Body of pancreas (tissue), 4 donors: ENCODE results near the gene ZSWIM6. TPM values are rescaled to one million over a fixed set of nuclear protein-coding genes. Genes with fewer than 3 reads are reported as not detected.

ENCODE experiments used
- ATAC-seq: fragments of 150-250 bp; one replicate; pipeline ENCODE4 v1.9.1; 2016
- DNase-seq, 4 donors: peaks; one replicate each; pipeline ENCODE4 v3.0.0-alpha.2; 2019
- H3K27ac ChIP-seq, 4 donors: fragments of 200-600 bp; sonication (generic); 1 replicate in 3 of 4; 2 replicates in 1 of 4; pipeline versions ENCODE4 v1.5.1 to v1.6.1; 2016 to 2019; ENCODE audit warnings: mild to moderate bottlenecking in 1 of 4, mixed read lengths in 1 of 4, moderate library complexity in 1 of 4
- H3K27me3 ChIP-seq, 2 donors: fragments of 200-600 bp; sonication (generic); one replicate each; pipeline ENCODE4 v1.6.0; 2016; ENCODE audit warnings: mild to moderate bottlenecking in 1 of 2
- H3K36me3 ChIP-seq, 2 donors: fragments of 200-600 bp; sonication (generic); replicated peaks in 1 of 2; 2 replicates each; pipeline ENCODE4 v1.5.1; 2016; ENCODE audit warnings: low read depth in 2 of 2; ENCODE audit not compliant: insufficient read depth in 1 of 2
- H3K4me1 ChIP-seq: fragments of 200-600 bp; sonication (generic); one replicate; pipeline ENCODE4 v1.6.0; 2016
- H3K4me3 ChIP-seq, 2 donors: fragments of 200-600 bp; sonication (generic); 1 replicate in 1 of 2; 2 replicates in 1 of 2; pipeline ENCODE4 v1.5.1; 2016 to 2019
- H3K9me3 ChIP-seq, 3 donors: fragments of 200-600 bp; sonication (generic); 1 replicate in 2 of 3; 2 replicates in 1 of 3; pipeline ENCODE4 v1.5.1; 2016
- CTCF ChIP-seq, 7 experiments: fragments of 450-650 bp in 4 of 7; fragments of 200-600 bp in 3 of 7; sonication (generic) in 3 of 7; IDR thresholded peaks; one replicate each; pipeline ENCODE4 v1.5.1; 2016 to 2019; ENCODE audit warnings: antibody characterized with exemption in 7 of 7
- POLR2A ChIP-seq, 3 donors: fragments of 450-650 bp; IDR thresholded peaks; one replicate each; pipeline ENCODE4 v1.6.1; 2016; ENCODE audit warnings: antibody characterized with exemption in 3 of 3, mild to moderate bottlenecking in 2 of 3
- WGBS, 2 donors: methylation state at CpG; one replicate each; pipeline ENCODE4 v1.1.5; 2017; 5-methylcytosine and 5-hydroxymethylcytosine counted together
- intact Hi-C: fragments of 100-400 bp; cut with DNase I; formaldehyde crosslinking; loops from one replicate; pipeline ENCODE4 v1.15.1; 2023
- total RNA-seq, 2 donors: library from RNA; depleted of rRNA; stranded (reverse); fragments of >200 nt; gene quantifications; one replicate each; pipeline ENCODE4 v1.1.0, GENCODE V29; 2016

ZSWIM6 gene
- total RNA-seq, result 1 to 10 TPM; 5.9 to 8.8 TPM

GRCh38 chr5:61331407-61332357 lies at the start of gene ZSWIM6:
TSS of gene ZSWIM6 (plus strand) at chr5:61332258. CDS start at chr5:61332273, 15 bp downstream.
- Histone ChIP-seq H3K9me3 (no peaks in the 10 kb centered on the region), H3K4me3 (peak within 1 kb of the TSS; percentile 91 to 94), H3K4me1 (peaks cover 38% of the 10 kb centered on the region), H3K27me3 (no peaks in the 10 kb centered on the region), H3K36me3 (no peaks in the 10 kb centered on the region), H3K27ac (peak within 1 kb of the TSS; percentile 89 to 99 (median 96))
- intact Hi-C loops, result loop anchor here (10.0 kb wide), 2 partner anchors 73 to 323 kb away; no protein-coding TSS in a partner anchor
- ATAC-seq (peak; percentile 82), DNase-seq (peak; percentile 100)
- TF ChIP-seq CTCF (IDR thresholded peaks at IDR 0.05), result peak in 2 of 7 experiments; percentile 2 to 18
- peak; percentile 97 to 98 (median 98) for TF ChIP-seq POLR2A (IDR thresholded peaks at IDR 0.05)
- WGBS, 2 donors, result 0 to 1% methylated on average over 22 to 54 of the region's 91 CpGs

- no peak for TF ChIP-seq CTCF (IDR thresholded peaks at IDR 0.05)
- no peak for TF ChIP-seq POLR2A (IDR thresholded peaks at IDR 0.05)
- 79 to 89% methylated on average over 3 of the region's 3 CpGs for WGBS, 2 donors
- DNase-seq, result no peak
- no peak overlapping the region for H3K4me3 ChIP-seq
- no peaks in the 10 kb centered on the region for H3K27me3 ChIP-seq
- H3K36me3 ChIP-seq, result no peaks in the 10 kb centered on the region
- peaks cover 14% of the 10 kb centered on the region for H3K4me1 ChIP-seq
- no peaks in the 10 kb centered on the region for H3K9me3 ChIP-seq
- intact Hi-C loops, result no loop called here
- ATAC-seq, result peak; percentile 20
- no peak overlapping the region for H3K27ac ChIP-seq
These were observed 48.6 kb upstream of the ZSWIM6 start for GRCh38 chr5:61283471-61283870.

GRCh38 chr5:61285531-61285930 lies 46.5 kb upstream of the ZSWIM6 start:
- H3K27ac ChIP-seq, result no peak overlapping the region
- peaks cover 18% of the 10 kb centered on the region for H3K4me1 ChIP-seq
- no peaks in the 10 kb centered on the region for H3K36me3 ChIP-seq
- no peaks in the 10 kb centered on the region for H3K27me3 ChIP-seq
- intact Hi-C loops, result no loop called here
- no peak overlapping the region for H3K4me3 ChIP-seq
- ATAC-seq (no peak), DNase-seq (no peak)
- no peaks in the 10 kb centered on the region for H3K9me3 ChIP-seq
- no peak for TF ChIP-seq CTCF (IDR thresholded peaks at IDR 0.05)
- no peak for TF ChIP-seq POLR2A (IDR thresholded peaks at IDR 0.05)

- Histone ChIP-seq H3K27ac (no peak overlapping the region), H3K36me3 (no peaks in the 10 kb centered on the region), H3K27me3 (no peaks in the 10 kb centered on the region), H3K9me3 (no peaks in the 10 kb centered on the region), H3K4me3 (no peak overlapping the region), H3K4me1 (peaks cover 22% of the 10 kb centered on the region)
- TF ChIP-seq CTCF (IDR thresholded peaks at IDR 0.05), result no peak
- no peak for TF ChIP-seq POLR2A (IDR thresholded peaks at IDR 0.05)
- 89 to 94% methylated on average over 5 of the region's 5 CpGs for WGBS, 2 donors
- intact Hi-C loops, result no loop called here
- no peak for DNase-seq
- no peak for ATAC-seq
These were observed 45.5 kb upstream of the ZSWIM6 start for GRCh38 chr5:61286446-61287132.
